Psoas muscle (tissue), 8 donors: ENCODE results near the gene HAVCR2. TPM values are rescaled to one million over a fixed set of nuclear protein-coding genes. Genes with fewer than 3 reads are reported as not detected.

Experiments
- ATAC-seq, 4 donors: fragments of 200-7000 bp; cut with Tn5 transposase; one replicate each; pipeline ENCODE4 v1.9.1; 2020; ENCODE audit warnings: moderate library complexity in 3 of 4, mild to moderate bottlenecking in 2 of 4
- DNase-seq, 2 donors: peaks; one replicate each; pipeline ENCODE4 v3.0.0-alpha.2; 2020
- H3K27ac ChIP-seq: fragments of 200-600 bp; one replicate; pipeline ENCODE4 v1.8.0; 2022
- H3K27me3 ChIP-seq, 3 donors: fragments of 200-600 bp in 1 of 3; one replicate each; pipeline versions ENCODE4 v1.6.1 to v1.8.0; 2013 to 2022; ENCODE audit warnings: low read length in 2 of 3, mild to moderate bottlenecking in 2 of 3, moderate library complexity in 1 of 3; ENCODE audit not compliant: insufficient read depth in 3 of 3
- H3K36me3 ChIP-seq, 2 donors: fragments of 200-600 bp in 1 of 2; one replicate each; pipeline versions ENCODE4 v1.6.1 to v1.8.0; 2013 to 2022; ENCODE audit warnings: low read depth in 1 of 2, mild to moderate bottlenecking in 1 of 2, moderate library complexity in 1 of 2; ENCODE audit not compliant: insufficient read depth in 1 of 2
- H3K4me1 ChIP-seq: fragments of 200-600 bp; one replicate; pipeline ENCODE4 v1.8.0; 2022
- H3K4me3 ChIP-seq: fragments of 200-600 bp; one replicate; pipeline ENCODE4 v1.8.0; 2022; ENCODE audit warnings: mild to moderate bottlenecking
- H3K9me3 ChIP-seq: fragments of 200-600 bp; one replicate; pipeline ENCODE4 v1.8.0; 2022
- CTCF ChIP-seq: fragments of 200-600 bp; IDR thresholded peaks from one replicate; pipeline ENCODE4 v1.8.0; 2022; ENCODE audit warnings: antibody characterized with exemption
- WGBS, 3 donors: extraction: QIAGEN DNeasy Blood & Tissue Kit; methylation state at CpG; one replicate each; pipeline versions ENCODE4 v1.1.6 to v1.1.7; 2013; 5-methylcytosine and 5-hydroxymethylcytosine counted together
- intact Hi-C, 2 donors: fragments of 100-400 bp; cut with DNase I; formaldehyde crosslinking; loops; one replicate each; pipeline versions ENCODE4 v1.11.0 to v1.14.2; 2022
- polyA plus RNA-seq, 3 donors: library from polyadenylated mRNA; stranded (reverse); fragments of 200-250 nt; gene quantifications; one replicate each; pipeline ENCODE4 v1.2.3, GENCODE V29; 2013
- total RNA-seq, 4 donors: library from RNA; stranded (reverse); fragmentation: NEBNext Ultra II Directional in 2 of 4; extraction: Animal tissue kit (Norgen Biotek cat#: 25700) in 2 of 4; gene quantifications; one replicate each; pipeline versions ENCODE4 v1.2.1 to v1.2.4, GENCODE V29; 2021 to 2023
- donor health status: healthy with polysubstance abuse.
- donor health status: DM: no; HTN: no; CAD: no; lungs with moderate emphysema.
- donor health status: Bipolar disorder and iron deficiency.
- donor health status: healthy.
- donor health status: DM: yes; HTN: yes; CAD: no.
- donor health status: DM: no; HTN: no; CAD: no.
- donor health status: DM: no; HTN: no; CAD: no.
- donor health status: DM: yes; HTN: yes; CAD: no.

The HAVCR2 gene
- total and polyA plus RNA-seq, 7 donors: 0.48 to 3.5 (median 1.4) TPM

DNA sequence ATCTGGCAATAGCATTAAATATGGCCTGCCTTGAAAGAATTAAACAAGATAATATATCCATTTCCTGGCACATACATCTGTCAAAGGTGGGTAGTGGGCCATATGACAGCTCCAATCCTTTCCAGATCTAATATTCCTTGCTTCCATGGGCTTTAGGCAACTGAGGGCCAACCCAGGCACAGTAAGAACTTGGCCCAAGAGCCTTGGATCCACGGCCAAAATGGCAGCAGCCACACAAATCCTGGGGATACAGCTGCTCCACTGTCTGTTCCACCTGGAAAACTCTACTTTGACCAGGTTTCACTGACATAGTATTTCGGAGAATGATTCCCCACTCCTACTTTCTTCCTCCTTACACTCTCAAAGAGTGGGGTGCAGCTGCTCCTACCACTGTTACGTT is 63.2 kb downstream of the HAVCR2 start:
- H3K4me3 ChIP-seq: no peak overlapping the region
- no peaks in the 10 kb centered on the region for H3K36me3 ChIP-seq
- ATAC-seq (peak in 1 of 4 donors; percentile 17), DNase-seq (no peak)
- no peaks in the 10 kb centered on the region for H3K27me3 ChIP-seq
- intact Hi-C loops: no loop called here
- no peaks in the 10 kb centered on the region for H3K4me1 ChIP-seq
- no peaks in the 10 kb centered on the region for H3K9me3 ChIP-seq
- WGBS, 3 donors: 46 to 56% (median 47%) methylated on average over 3 of the region's 3 CpGs
- no peak overlapping the region for H3K27ac ChIP-seq
- no peak for TF ChIP-seq CTCF

GRCh38 chr5:157038568-157039187 is 70.2 kb downstream of the HAVCR2 start:
- no peaks in the 10 kb centered on the region for H3K4me1 ChIP-seq
- H3K36me3 ChIP-seq: no peaks in the 10 kb centered on the region
- DNase-seq (no peak), ATAC-seq (no peak)
- no peak overlapping the region for H3K4me3 ChIP-seq
- H3K9me3 ChIP-seq: no peaks in the 10 kb centered on the region
- 77 to 86% (median 81%) methylated on average over 5 of the region's 5 CpGs for WGBS, 3 donors
- no peaks in the 10 kb centered on the region for H3K27me3 ChIP-seq
- H3K27ac ChIP-seq: no peak overlapping the region
- intact Hi-C loops: no loop called here
- TF ChIP-seq CTCF: no peak

Other genes with a start within 250 kb of the HAVCR2 start
- gene TIMD4, start 145.8 kb downstream of the HAVCR2 start, total RNA-seq: under 1 TPM in 2 of 4 donors, not detected in 2; 0.16 to 0.21 TPM
- gene TIMD4, start 145.8 kb downstream of the HAVCR2 start, polyA plus RNA-seq: under 1 TPM in 2 of 3 donors, not detected in 1; 0.03 to 0.08 TPM
- under 1 TPM in 1 of 4 donors, not detected in 3; 0.77 TPM for gene HAVCR1, start 49.9 kb downstream of the HAVCR2 start, total RNA-seq
- under 1 TPM in 1 of 3 donors, not detected in 2; 0.01 TPM for gene HAVCR1, start 49.9 kb downstream of the HAVCR2 start, polyA plus RNA-seq
- gene MED7, start 33.8 kb upstream of the HAVCR2 start, total RNA-seq: 10 to 100 TPM; 10.6 to 11.8 (median 11.3) TPM
- 10 to 100 TPM; 12.9 to 17.5 (median 16.5) TPM for gene MED7, start 33.8 kb upstream of the HAVCR2 start, polyA plus RNA-seq
- gene GARIN3, start 57.2 kb upstream of the HAVCR2 start, total RNA-seq: not detected
- gene GARIN3, start 57.2 kb upstream of the HAVCR2 start, polyA plus RNA-seq: not detected
- gene ITK, start 71.8 kb upstream of the HAVCR2 start, total RNA-seq: 1 to 10 TPM in 1 of 4 donors, under 1 TPM in 3; 0.28 to 1.0 (median 0.33) TPM
- gene ITK, start 71.8 kb upstream of the HAVCR2 start, polyA plus RNA-seq: under 1 TPM; 0.04 to 0.18 (median 0.05) TPM
- gene CYFIP2, start 157.1 kb upstream of the HAVCR2 start, total RNA-seq: 1 to 10 TPM; 4.9 to 8.3 (median 6.4) TPM
- 1 to 10 TPM in 2 of 3 donors, under 1 TPM in 1; 0.61 to 4.8 (median 1.7) TPM for gene CYFIP2, start 157.1 kb upstream of the HAVCR2 start, polyA plus RNA-seq